ENCODE results near the gene TRIM32.

- TF ChIP-seq, protein P1, sequence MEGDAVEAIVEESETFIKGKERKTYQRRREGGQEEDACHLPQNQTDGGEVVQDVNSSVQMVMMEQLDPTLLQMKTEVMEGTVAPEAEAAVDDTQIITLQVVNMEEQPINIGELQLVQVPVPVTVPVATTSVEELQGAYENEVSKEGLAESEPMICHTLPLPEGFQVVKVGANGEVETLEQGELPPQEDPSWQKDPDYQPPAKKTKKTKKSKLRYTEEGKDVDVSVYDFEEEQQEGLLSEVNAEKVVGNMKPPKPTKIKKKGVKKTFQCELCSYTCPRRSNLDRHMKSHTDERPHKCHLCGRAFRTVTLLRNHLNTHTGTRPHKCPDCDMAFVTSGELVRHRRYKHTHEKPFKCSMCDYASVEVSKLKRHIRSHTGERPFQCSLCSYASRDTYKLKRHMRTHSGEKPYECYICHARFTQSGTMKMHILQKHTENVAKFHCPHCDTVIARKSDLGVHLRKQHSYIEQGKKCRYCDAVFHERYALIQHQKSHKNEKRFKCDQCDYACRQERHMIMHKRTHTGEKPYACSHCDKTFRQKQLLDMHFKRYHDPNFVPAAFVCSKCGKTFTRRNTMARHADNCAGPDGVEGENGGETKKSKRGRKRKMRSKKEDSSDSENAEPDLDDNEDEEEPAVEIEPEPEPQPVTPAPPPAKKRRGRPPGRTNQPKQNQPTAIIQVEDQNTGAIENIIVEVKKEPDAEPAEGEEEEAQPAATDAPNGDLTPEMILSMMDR (tag by site-specific recombination; IDR thresholded peaks at IDR 0.05): no peak
- TF ChIP-seq ZNF138 (tag by site-specific recombination; IDR thresholded peaks at IDR 0.05; ENCODE audit: borderline replicate concordance): no peak
- no peak for TF ChIP-seq ZNF624 (tag by site-specific recombination; IDR thresholded peaks at IDR 0.05)
- TF ChIP-seq ZNF24 (tag by site-specific recombination; IDR thresholded peaks at IDR 0.05): no peak
- TF ChIP-seq, protein P2, sequence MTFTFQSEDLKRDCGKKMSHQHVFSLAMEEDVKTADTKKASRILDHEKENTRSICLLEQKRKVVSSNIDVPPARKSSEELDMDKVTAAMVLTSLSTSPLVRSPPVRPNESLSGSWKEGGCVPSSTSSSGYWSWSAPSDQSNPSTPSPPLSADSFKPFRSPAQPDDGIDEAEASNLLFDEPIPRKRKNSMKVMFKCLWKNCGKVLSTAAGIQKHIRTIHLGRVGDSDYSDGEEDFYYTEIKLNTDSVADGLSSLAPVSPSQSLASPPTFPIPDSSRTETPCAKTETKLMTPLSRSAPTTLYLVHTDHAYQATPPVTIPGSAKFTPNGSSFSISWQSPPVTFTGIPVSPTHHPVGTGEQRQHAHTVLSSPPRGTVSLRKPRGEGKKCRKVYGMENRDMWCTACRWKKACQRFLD (tag by site-specific recombination; IDR thresholded peaks at IDR 0.05): no peak
These were observed 34.3 kb downstream of the TRIM32 start for GRCh38 chr9:116721411-116721810.

Measured in HEK293 (cell line).